NCI-H2196 treated with DMSO at 0.1 percent for 48 hours (cell line): ENCODE results near the gene OR56B1.
"Not testable (repeated sequence)": the region's sequence is repeated elsewhere in the genome, so short reads cannot be mapped to it uniquely, and the experiment has no call there.

Experiments
- DNase-seq: peaks from one replicate; lab custom pipeline; 2025; ENCODE audit not compliant: unreplicated experiment; lab: John Stamatoyannopoulos, UW

The OR56B1 gene, protein sequence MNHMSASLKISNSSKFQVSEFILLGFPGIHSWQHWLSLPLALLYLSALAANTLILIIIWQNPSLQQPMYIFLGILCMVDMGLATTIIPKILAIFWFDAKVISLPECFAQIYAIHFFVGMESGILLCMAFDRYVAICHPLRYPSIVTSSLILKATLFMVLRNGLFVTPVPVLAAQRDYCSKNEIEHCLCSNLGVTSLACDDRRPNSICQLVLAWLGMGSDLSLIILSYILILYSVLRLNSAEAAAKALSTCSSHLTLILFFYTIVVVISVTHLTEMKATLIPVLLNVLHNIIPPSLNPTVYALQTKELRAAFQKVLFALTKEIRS

DNA sequence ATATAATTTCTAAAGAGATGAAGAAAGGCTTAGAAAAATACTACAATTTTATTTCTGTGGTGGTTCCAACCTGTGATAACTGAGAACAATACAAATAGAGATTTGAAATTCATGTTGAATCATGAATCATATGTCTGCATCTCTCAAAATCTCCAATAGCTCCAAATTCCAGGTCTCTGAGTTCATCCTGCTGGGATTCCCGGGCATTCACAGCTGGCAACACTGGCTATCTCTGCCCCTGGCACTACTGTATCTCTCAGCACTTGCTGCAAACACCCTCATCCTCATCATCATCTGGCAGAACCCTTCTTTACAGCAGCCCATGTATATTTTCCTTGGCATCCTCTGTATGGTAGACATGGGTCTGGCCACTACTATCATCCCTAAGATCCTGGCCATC is at the start of gene OR56B1:
Gene OR56B1 (plus strand): TSS at position 53 of the 400 bp plus-strand sequence. CDS start 69 bp downstream, at position 122.
- DNase-seq, result no peak

DNA sequence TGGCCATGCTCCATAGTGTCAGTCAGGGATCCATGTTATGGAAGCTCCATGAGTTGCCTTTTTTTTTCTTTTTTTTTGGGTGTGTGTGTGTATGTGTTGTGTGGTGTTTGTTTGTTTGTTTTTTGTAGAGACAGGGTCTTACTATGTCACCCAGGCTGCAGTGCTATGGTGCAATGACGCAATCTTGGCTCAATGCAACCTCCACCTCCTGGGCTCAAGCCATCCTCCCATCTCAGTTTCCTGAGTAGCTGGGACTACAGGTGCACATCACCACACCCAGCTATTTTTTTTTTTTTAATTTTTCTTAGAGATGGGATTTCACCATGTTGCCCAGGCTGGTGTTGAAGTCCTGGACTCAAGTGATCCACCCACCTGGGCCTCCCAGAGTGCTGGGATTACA is 47.8 kb upstream of the OR56B1 start:
- DNase-seq, result no peak

DNA sequence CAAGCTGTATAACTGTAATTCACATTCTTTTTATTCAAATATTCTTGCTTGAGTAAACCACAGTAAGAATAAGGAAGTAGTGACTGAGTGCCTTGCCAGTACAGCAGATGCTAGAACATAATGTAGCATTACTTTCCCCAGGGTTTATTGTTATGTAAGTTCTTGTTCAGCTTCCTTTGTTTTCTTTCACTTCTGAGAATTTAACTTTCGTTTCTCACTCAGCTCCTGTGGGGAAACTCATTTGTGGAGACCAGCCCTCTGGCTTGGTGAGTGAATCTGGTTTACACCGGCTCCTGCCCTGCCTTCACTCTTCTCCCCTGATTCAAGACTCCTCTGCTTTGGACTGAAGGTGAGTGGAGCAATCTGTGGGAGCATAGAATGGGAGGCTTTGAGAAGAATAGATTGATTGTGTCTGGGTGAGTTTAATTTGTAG is 46.7 kb upstream of the OR56B1 start, which contains the start of gene TRIM22:
Gene TRIM22 (plus strand): TSS at position 240 of the 433 bp plus-strand sequence. CDS start 6,443 bp downstream, outside the sequence.
- DNase-seq, result no peak

DNA sequence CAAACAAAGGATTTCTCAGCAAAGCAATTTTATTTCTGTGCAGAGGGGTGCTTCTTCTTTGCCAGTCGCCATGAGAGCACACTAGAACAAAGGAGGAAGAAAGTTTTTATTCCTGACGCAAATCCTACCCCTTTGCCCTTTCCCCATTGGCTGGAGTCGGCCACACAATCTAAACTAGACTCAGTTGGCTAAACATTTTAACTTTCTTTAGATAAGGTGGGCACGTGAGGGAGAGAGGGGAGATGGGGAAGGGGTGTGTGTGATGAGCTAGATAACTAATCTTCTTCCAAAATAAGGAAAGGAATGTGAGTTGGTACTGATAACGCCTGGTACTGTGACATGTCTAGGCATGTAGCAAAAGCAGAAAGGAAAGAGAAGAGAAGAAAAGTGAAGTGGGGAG is 46.0 kb upstream of the OR56B1 start:
- DNase-seq, result no peak

DNA sequence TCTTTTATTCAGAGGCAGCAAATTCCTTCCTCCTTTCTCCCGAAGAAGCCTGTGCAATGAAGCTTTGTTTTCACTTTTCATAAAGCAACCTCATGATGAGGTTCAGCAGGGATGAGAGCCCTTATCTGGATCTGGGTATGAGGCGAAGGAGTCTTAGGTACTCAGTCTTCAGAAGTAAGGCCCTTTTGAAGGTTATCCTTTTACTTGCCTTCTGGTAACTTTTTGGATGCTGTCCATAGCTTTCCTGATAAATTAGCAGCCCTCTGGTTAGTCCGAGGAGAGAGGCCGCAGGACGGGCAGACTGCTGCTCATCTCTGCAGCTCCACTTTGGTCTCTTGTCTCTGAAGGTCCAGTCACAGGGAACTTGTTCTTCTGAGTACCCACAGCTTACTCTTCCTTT is 45.5 kb upstream of the OR56B1 start:
- no peak for DNase-seq

DNA sequence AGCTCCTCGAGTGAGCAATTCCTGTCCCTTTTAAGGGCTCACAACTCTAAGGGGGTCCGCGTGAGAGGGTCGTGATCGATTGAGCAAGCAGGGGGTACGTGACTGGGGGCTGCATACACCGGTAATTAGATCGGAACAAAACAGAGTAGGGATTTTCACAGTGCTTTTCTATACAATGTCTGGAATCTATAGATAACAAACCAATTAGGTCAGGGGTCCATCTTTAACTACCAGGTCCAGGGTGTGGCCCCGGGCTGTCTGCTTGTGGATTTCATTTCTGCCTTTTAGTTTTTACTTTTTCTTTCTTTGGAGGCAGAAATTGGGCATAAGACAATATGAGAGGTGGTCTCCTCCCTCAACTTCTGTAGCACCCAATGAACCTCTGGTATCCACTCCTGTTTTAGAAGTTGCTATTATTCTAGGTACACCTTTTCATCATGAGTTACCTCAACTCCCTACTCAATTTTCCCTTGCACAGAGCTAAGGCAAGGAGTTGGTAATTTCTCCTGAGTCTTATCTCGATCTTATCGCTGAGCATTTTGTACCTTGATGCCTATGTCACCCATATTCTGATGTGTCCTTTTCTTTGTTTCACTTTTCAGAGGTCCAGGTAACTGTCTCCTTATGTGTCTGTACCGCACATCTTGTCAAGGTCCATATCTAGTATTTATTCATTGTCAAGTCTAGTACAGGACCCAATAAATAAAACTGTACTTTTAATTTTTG is 44.8 kb upstream of the OR56B1 start:
- not testable (repeated sequence) for DNase-seq

DNA sequence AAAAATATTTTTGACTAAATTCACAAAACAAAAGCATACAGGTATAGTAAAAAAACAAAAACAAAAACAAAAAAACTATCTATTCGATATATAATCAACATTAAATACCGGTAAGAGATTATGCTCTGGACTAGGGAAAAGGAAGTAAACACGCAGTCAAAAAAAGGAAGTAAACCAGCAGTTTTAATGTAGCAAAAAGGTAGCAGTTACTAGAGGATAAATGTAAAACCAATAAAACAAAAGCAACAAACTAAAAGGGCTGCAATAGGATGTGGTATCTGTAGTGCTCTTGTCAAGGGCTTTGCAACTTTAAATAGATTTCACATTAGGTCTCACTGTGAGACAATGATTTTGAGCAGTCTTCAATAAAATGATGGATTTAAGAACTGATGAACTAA is 44.3 kb upstream of the OR56B1 start:
- no peak for DNase-seq

DNA sequence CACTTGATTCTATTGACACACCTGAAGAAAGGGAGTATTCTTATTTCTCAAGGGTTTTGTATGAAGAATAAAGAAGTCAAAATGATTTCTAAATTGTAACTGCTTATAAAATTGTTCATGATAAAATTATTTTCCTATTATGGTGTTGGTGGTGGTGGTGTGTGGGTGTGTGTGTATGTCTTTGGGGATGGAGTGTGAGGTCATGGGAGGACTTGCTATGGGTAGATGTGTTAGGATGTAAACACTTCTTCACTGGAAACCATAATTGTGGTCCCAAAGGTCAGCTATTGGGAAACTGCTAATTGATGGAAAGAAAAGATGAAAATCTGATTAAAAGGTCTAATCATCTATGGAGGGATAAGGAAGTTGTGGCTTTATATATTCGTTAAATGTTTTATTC is 41.6 kb upstream of the OR56B1 start:
- no peak for DNase-seq

DNA sequence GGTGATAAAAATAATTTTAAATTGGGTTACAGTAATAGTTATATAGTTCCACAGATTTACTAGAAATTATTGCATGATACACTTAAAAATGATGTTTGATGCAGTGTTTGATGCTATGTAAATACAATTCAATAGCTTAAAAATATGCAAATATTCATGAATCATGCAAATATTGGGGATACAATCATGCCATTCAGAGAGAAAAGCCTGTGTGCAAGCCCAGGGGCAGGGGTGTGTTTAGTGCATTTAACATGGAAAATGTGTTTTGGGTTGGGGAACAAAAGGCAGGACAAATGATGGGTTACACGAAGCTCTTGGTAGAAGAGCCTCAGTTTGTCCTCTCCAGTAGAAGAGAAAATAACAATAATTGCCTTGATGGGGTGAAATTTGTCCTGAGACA is 40.7 kb upstream of the OR56B1 start:
- no peak for DNase-seq

DNA sequence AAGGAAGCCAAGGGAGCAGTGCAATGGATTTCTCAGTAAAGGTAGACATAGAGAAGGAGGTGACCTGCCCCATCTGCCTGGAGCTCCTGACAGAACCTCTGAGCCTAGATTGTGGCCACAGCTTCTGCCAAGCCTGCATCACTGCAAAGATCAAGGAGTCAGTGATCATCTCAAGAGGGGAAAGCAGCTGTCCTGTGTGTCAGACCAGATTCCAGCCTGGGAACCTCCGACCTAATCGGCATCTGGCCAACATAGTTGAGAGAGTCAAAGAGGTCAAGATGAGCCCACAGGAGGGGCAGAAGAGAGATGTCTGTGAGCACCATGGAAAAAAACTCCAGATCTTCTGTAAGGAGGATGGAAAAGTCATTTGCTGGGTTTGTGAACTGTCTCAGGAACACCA is 40.0 kb upstream of the OR56B1 start:
- DNase-seq, result no peak

DNA sequence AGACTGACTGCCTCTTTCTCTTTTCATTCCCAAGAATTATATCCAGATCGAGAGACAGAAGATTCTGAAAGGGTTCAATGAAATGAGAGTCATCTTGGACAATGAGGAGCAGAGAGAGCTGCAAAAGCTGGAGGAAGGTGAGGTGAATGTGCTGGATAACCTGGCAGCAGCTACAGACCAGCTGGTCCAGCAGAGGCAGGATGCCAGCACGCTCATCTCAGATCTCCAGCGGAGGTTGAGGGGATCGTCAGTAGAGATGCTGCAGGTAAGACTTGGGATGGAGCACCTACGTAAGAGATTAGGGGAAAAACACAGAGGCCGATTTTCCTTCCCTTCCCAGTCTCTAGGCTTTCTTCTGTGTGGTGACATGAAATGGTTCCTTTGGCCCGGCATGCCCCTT is 38.0 kb upstream of the OR56B1 start:
- DNase-seq, result no peak

DNA sequence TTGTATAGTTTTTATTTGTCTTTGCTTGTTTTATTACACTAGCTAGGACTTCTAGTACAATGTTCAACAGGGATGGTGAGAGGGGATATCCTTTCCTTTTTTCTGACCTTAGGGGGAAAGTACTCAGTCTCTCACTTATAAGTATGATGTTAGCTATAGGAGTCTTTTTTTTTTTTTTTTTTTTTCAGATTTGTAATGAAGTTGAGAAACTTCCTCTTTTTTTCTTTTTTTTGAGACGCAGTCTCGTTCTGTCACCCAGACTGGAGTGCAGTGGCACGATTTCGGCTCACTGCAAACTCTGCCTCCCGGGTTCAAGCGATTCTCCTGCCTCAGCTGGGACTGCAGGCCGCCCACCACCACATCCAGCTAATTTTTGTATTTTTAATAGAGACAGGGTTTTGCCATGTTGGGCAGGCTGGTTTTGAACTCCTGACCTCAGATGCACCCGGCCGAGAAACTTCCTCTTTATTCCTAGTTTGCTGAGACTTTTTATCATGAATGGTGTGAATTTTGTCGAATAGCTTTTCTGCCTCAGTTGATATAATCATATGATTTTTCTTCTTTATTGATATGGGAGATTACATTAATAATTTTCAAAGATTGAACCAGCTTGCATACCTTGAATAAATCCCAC is 35.7 kb upstream of the OR56B1 start:
- DNase-seq, result no peak

DNA sequence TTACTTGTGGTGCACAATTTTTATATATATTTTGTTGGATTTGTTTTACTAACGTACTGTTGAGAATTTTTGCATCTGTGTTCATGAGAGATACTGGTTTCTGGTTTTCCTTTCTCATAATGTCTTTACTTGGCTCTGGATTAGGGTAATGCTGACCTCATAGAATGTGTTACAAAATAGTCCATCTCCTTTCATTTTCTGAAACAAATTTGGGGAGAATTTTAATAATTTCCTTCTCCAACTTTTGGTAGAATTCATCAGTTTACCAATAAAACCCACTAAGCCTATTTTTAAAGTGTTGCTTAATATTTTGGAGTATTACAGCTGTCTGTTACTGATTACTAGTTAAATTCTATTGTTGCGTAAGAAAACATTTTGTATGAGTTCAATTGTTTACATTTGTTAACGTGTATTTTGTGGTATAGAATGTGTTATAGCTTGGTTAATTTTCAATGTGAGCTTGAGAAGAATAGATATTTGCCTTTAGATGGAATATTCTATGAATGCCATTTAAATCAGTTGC is 35.1 kb upstream of the OR56B1 start:
- no peak for DNase-seq

DNA sequence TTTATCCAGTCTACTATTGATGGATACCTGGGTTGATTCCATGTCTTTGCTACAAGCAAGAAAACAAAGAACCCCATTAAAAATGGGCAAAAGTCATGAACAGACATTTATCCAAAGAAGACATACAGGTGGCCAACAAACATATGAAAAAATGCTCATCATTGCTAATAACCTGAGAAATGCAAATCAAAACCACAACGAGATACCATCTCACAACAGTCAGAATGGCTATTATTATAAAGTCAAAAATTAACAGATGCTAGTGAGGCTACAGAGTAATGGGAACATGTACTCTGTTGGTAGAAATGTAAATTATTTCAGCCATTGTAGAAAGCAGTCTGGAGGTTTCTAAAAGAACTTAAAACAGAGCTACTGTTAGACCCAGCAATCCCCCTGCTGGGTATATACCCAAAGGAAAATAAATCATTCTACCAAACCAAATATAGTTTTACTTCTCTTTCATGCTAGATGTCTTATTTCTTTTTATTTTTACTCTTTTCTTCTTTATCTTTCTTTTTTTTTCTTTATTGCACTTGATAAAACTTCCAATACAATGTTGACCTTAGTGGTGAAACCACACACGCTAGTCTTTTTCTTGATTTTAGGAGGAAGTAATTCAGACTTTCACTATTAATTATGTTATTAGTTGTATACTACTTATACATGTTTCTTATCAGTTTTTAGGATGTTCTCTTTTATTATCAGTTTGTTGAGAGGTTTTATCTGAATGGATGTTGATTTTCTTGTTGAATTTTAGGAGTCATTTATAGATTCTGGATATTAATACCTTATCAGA is 32.3 kb upstream of the OR56B1 start:
- DNase-seq, result no peak

DNA sequence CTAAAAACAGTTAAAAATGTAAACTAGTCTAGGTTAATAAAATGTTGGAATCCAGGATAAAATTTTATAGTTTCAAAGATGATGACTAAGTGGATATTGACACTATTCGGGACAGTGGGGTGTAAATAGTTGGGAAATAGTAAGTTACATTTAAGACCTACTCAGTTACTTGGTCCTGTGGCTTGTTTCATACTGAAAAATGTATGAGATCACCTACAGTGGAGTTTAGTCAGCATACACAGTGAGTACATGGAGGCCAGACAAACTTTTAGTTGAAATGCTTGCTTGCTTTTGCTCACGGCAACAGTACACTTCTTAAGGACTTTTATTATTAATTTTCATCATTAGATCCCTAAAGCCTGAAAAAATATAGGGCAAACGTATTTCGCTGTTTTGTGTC is 30.6 kb upstream of the OR56B1 start:
- no peak for DNase-seq

DNA sequence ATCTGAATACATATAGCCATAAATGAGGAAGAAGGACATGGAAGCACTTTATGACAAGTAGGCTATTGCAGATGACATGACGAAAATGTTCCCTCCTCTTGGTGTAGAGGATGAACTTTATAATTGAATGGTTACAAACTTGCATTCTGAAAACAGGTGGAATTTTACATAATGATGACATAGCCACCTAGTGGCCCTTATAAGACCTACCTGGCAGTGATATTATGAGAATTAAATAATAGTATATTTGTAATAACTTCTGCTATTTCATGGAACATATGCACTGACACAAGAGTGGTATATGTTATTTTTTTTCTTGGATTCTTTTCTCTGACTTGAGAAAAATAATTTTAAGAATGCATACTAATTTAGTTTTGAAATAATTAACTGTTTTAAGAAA is 23.7 kb upstream of the OR56B1 start:
- DNase-seq, result no peak

DNA sequence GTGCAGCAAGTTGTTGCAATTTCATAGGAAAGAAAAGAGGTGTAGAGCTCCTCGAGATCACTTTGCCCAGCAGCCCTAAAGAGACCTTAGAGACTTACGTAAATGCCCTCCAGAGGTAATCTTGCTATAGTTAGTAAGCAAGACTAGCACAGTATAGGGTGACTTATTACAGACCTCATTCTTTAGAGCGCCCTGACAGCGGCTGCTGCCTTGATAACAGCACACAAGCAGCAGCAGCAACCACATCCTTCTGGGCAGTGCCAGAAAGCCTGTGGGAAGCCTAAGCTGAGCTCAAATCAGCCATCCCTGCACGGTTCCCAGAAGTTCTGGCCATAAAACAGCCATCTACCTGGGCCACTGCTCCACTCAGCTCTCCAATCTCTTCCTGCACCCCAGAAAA is 22.6 kb upstream of the OR56B1 start:
- DNase-seq, result no peak

DNA sequence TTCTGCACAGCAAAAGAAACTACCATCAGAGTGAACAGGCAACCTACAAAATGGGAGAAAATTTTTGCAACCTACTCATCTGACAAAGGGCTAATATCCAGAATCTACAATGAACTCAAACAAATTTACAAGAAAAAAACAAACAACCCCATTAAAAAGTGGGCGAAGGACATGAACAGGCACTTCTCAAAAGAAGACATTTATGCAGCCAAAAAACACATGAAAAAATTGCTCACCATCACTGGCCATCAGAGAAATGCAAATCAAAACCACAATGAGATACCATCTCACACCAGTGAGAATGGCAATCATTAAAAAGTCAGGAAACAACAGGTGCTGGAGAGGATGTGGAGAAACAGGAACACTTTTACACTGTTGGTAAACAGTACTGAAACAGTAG is 19.7 kb upstream of the OR56B1 start:
- not testable (repeated sequence) for DNase-seq

DNA sequence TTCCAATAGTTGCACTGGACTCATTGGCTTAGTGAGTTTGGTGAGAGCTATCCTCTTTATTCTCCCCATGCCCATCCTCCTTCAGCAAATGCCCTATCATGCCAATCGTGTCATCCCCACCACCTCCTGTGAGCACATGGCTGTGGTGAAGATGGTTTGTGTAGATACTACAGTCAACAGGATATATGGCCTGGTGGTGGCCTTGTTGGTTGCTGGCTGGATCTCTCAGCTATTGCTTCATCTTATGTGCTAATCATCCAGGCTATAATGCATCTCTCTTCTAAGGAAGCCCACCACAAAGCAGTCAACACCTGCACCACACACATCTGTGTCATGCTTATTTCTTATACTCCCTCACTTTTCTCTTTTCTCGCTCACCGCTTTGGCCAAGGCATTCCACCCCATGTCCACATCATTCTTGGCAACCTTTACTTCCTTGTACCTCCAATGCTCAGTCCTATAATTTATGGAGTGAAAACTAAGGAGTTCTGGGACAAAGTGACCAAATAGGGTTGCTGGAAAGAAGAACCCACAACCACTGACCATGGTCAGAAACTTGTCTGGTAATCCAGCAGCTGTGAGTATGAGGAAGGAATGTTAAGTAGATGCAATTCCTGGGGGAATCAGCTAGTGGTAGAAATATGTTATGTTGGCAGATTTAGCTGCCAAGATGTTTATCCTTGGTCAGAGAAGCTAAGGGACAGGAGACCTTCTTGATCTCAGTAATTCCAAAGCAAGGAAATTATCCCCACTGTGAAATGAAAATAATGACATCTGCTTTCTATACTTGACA is 16.3 kb upstream of the OR56B1 start:
- no peak for DNase-seq

DNA sequence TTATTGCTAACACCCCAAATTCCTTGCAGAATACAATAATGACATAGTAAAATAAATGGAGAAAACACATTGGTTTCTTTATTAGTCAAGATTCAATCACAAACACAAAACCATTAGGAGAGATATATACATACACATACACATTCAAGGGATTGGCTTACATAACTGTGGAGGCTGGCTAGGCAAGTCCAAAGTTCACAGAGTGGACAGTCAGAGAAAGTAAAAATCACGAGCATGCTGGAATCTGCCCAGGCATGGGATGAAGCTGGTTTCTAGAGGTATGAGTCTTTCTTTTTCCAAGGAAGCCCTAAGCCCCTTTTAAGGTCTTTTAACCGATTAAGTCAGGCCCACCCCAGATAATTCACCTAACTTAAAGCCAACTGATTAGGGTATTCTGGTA is 13.6 kb upstream of the OR56B1 start:
- DNase-seq, result no peak
